8988T (cell line): ENCODE measurements around the gene PDIA6.
"Not testable (repeated sequence)": the region's sequence is repeated elsewhere in the genome, so short reads cannot be mapped to it uniquely, and the experiment has no call there.

Experiments
- DNase-seq: peaks from one replicate; pipeline ENCODE4 v3.0.0; 2011

PDIA6 gene

GRCh38 chr2:10806543-10806942 lies 6.0 kb downstream of the PDIA6 start:
- DNase-seq: no peak

GRCh38 chr2:10805990-10806389 lies 6.6 kb downstream of the PDIA6 start:
- DNase-seq: not testable (repeated sequence)

GRCh38 chr2:10802657-10803056 lies 9.9 kb downstream of the PDIA6 start:
- DNase-seq: no peak

- no peak for DNase-seq
Observed at GRCh38 chr2:10800163-10800562, 12.4 kb downstream of the PDIA6 start.

- no peak for DNase-seq
Observed at GRCh38 chr2:10798783-10799182, 13.8 kb downstream of the PDIA6 start.

GRCh38 chr2:10796703-10797102 lies 15.9 kb downstream of the PDIA6 start:
- no peak for DNase-seq

- no peak for DNase-seq
Observed at GRCh38 chr2:10795508-10796046, 17.0 kb downstream of the PDIA6 start.

- no peak for DNase-seq
Observed at GRCh38 chr2:10794876-10795275, 17.7 kb downstream of the PDIA6 start.

- DNase-seq: no peak
Observed at GRCh38 chr2:10793816-10794215, 18.8 kb downstream of the PDIA6 start.

GRCh38 chr2:10792660-10793400 lies 19.8 kb downstream of the PDIA6 start:
- DNase-seq: no peak

- no peak for DNase-seq
Observed at GRCh38 chr2:10792001-10792634, 20.5 kb downstream of the PDIA6 start.

- DNase-seq: no peak
Observed at GRCh38 chr2:10790228-10790973, 22.2 kb downstream of the PDIA6 start.

- no peak for DNase-seq
Observed at GRCh38 chr2:10788855-10789254, 23.7 kb downstream of the PDIA6 start.

- no peak for DNase-seq
Observed at GRCh38 chr2:10787176-10787968, 25.2 kb downstream of the PDIA6 start.

GRCh38 chr2:10786240-10786982 lies 26.2 kb downstream of the PDIA6 start:
- no peak for DNase-seq

- no peak for DNase-seq
Observed at GRCh38 chr2:10785260-10785659, 27.3 kb downstream of the PDIA6 start.

- DNase-seq: no peak
Observed at GRCh38 chr2:10784719-10785118, 27.9 kb downstream of the PDIA6 start.

- no peak for DNase-seq
Observed at GRCh38 chr2:10783421-10783820, 29.2 kb downstream of the PDIA6 start.

- no peak for DNase-seq
Observed at GRCh38 chr2:10781746-10782145, 30.8 kb downstream of the PDIA6 start.

GRCh38 chr2:10780821-10781220 lies 31.8 kb downstream of the PDIA6 start:
- DNase-seq: not testable (repeated sequence)

GRCh38 chr2:10780491-10780820 lies 32.1 kb downstream of the PDIA6 start:
- DNase-seq: no peak
